SK-N-SH treated with all-trans-retinoic acid at 6 μM for 48 hours (cell line): Measurements from ENCODE around the gene OPRL1.
A peak's percentile ranks its signal among the peaks of the same experiment; 100 is the strongest.

ENCODE experiments used
- ATAC-seq: fragments of 200-7000 bp; cut with Tn5 transposase; 3 replicates; pipeline ENCODE4 v1.9.1; 2020; ENCODE audit warnings: mild to moderate bottlenecking, moderate library complexity
- ARNTL ChIP-seq: fragments of 450-650 bp; formaldehyde crosslinking; IDR thresholded peaks from 2 replicates; pipeline ENCODE4 v1.5.0; 2020; ENCODE audit warnings: low read depth, mild to moderate bottlenecking, moderate library complexity, borderline replicate concordance
- BACH2 ChIP-seq: fragments of 250-450 bp; sonication (Bioruptor Pico); IDR thresholded peaks from 2 replicates; pipeline ENCODE4 v1.9.0; 2021; ENCODE audit warnings: mild to moderate bottlenecking, borderline replicate concordance
- CREB5 ChIP-seq: fragments of 250-450 bp; sonication (Bioruptor Pico); IDR thresholded peaks from 2 replicates; pipeline ENCODE4 v1.5.1; 2020; ENCODE audit warnings: low read depth, mild to moderate bottlenecking, moderate library complexity
- CSDC2 ChIP-seq: fragments of 250-450 bp; sonication (Bioruptor Pico); IDR thresholded peaks from 2 replicates; pipeline ENCODE4 v1.5.0; 2020; ENCODE audit warnings: mild to moderate bottlenecking, moderate library complexity
- CSRNP3 ChIP-seq: fragments of 250-450 bp; sonication (Bioruptor Pico); IDR thresholded peaks from 2 replicates; pipeline ENCODE4 v1.5.1; 2021; ENCODE audit warnings: mild to moderate bottlenecking, moderate library complexity
- ESRRG ChIP-seq: fragments of 250-450 bp; sonication (Bioruptor Pico); IDR thresholded peaks from 2 replicates; pipeline ENCODE4 v1.6.1; 2021; ENCODE audit warnings: mild to moderate bottlenecking
- GLIS3 ChIP-seq: fragments of 250-450 bp; sonication (Bioruptor Pico); IDR thresholded peaks from 2 replicates; pipeline ENCODE4 v1.5.0; 2020; ENCODE audit warnings: mild to moderate bottlenecking, moderate library complexity
- ISL1 ChIP-seq: fragments of 250-450 bp; sonication (Bioruptor Pico); IDR thresholded peaks from 2 replicates; pipeline ENCODE4 v2.1.2; 2022; ENCODE audit warnings: mild to moderate bottlenecking, moderate library complexity
- OSR1 ChIP-seq: fragments of 250-450 bp; sonication (Bioruptor Pico); IDR thresholded peaks from 2 replicates; pipeline ENCODE4 v1.8.0; 2022; ENCODE audit warnings: moderate library complexity, mild to moderate bottlenecking, inconsistent platforms
- PPARA ChIP-seq: fragments of 250-450 bp; sonication (Bioruptor Pico); IDR thresholded peaks from 2 replicates; pipeline ENCODE4 v1.5.0; 2020; ENCODE audit warnings: mild to moderate bottlenecking, borderline replicate concordance
- SNAI2 ChIP-seq: fragments of 250-450 bp; sonication (Bioruptor Pico); IDR thresholded peaks from 2 replicates; pipeline ENCODE4 v1.5.0; 2020; ENCODE audit warnings: mild to moderate bottlenecking, moderate library complexity
- TCF4 ChIP-seq: fragments of 250-450 bp; sonication (Bioruptor Pico); IDR thresholded peaks from 2 replicates; pipeline ENCODE4 v1.8.0; 2021; ENCODE audit warnings: mild to moderate bottlenecking, moderate library complexity, borderline replicate concordance
- ZC3H10 ChIP-seq: fragments of 250-450 bp; sonication (Bioruptor Pico); IDR thresholded peaks from 2 replicates; pipeline ENCODE4 v1.5.1; 2021; ENCODE audit warnings: mild to moderate bottlenecking, moderate library complexity
- ZFP3 ChIP-seq: fragments of 250-450 bp; sonication (Bioruptor Pico); IDR thresholded peaks from 2 replicates; pipeline ENCODE4 v1.5.0; 2020; ENCODE audit warnings: mild to moderate bottlenecking, moderate library complexity
- ZFP30 ChIP-seq: fragments of 450-650 bp; formaldehyde crosslinking; IDR thresholded peaks from 2 replicates; pipeline ENCODE4 v1.5.0; 2022; ENCODE audit warnings: mild to moderate bottlenecking, moderate library complexity
- ZNF565 ChIP-seq: fragments of 450-650 bp; formaldehyde crosslinking; conservative IDR thresholded peaks from 2 replicates; pipeline ENCODE4 v1.5.0; 2020; ENCODE audit warnings: low read depth, mild to moderate bottlenecking, moderate library complexity
- ZNF70 ChIP-seq: fragments of 450-650 bp; formaldehyde crosslinking; IDR thresholded peaks from 2 replicates; pipeline ENCODE4 v1.5.0; 2020; ENCODE audit warnings: mild to moderate bottlenecking, moderate library complexity
- ZNF8 ChIP-seq: fragments of 450-650 bp; formaldehyde crosslinking; IDR thresholded peaks from 2 replicates; pipeline ENCODE4 v1.5.0; 2020; ENCODE audit warnings: mild to moderate bottlenecking, moderate library complexity
- TF ChIP-seq, protein P1 (sequence below): fragments of 250-450 bp; sonication (Bioruptor Pico); IDR thresholded peaks from 2 replicates; pipeline ENCODE4 v1.5.0; 2020; ENCODE audit warnings: mild to moderate bottlenecking, moderate library complexity
- TF ChIP-seq, protein P2 (sequence below): fragments of 250-450 bp; sonication (Bioruptor Pico); IDR thresholded peaks from 2 replicates; pipeline ENCODE4 v1.8.0; 2020; ENCODE audit warnings: mild to moderate bottlenecking, moderate library complexity, borderline replicate concordance

The OPRL1 gene

GRCh38 chr20:64052987-64053840 lies 26.7 kb upstream of the OPRL1 start:
- TF ChIP-seq ISL1 (CRISPR knock-in tag): no peak
- TF ChIP-seq OSR1 (CRISPR knock-in tag): no peak
- no peak for TF ChIP-seq GLIS3 (CRISPR knock-in tag)
- no peak for TF ChIP-seq CSRNP3
- TF ChIP-seq ZFP3 (CRISPR knock-in tag): no peak
- TF ChIP-seq CREB5 (CRISPR knock-in tag): no peak
- TF ChIP-seq ARNTL (CRISPR knock-in tag): no peak
- TF ChIP-seq ZC3H10 (CRISPR knock-in tag): no peak
- TF ChIP-seq CSDC2 (CRISPR knock-in tag): no peak
- TF ChIP-seq PPARA (CRISPR knock-in tag): no peak
- TF ChIP-seq ZNF70 (CRISPR knock-in tag): no peak
- no peak for TF ChIP-seq ZNF8
- TF ChIP-seq ESRRG (CRISPR knock-in tag): no peak
- no peak for TF ChIP-seq BACH2
- no peak for TF ChIP-seq ZFP30 (CRISPR knock-in tag)
- no peak for TF ChIP-seq SNAI2
- TF ChIP-seq, protein P1, sequence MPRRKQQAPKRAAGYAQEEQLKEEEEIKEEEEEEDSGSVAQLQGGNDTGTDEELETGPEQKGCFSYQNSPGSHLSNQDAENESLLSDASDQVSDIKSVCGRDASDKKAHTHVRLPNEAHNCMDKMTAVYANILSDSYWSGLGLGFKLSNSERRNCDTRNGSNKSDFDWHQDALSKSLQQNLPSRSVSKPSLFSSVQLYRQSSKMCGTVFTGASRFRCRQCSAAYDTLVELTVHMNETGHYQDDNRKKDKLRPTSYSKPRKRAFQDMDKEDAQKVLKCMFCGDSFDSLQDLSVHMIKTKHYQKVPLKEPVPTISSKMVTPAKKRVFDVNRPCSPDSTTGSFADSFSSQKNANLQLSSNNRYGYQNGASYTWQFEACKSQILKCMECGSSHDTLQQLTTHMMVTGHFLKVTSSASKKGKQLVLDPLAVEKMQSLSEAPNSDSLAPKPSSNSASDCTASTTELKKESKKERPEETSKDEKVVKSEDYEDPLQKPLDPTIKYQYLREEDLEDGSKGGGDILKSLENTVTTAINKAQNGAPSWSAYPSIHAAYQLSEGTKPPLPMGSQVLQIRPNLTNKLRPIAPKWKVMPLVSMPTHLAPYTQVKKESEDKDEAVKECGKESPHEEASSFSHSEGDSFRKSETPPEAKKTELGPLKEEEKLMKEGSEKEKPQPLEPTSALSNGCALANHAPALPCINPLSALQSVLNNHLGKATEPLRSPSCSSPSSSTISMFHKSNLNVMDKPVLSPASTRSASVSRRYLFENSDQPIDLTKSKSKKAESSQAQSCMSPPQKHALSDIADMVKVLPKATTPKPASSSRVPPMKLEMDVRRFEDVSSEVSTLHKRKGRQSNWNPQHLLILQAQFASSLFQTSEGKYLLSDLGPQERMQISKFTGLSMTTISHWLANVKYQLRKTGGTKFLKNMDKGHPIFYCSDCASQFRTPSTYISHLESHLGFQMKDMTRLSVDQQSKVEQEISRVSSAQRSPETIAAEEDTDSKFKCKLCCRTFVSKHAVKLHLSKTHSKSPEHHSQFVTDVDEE: no peak
- TF ChIP-seq, protein P2, sequence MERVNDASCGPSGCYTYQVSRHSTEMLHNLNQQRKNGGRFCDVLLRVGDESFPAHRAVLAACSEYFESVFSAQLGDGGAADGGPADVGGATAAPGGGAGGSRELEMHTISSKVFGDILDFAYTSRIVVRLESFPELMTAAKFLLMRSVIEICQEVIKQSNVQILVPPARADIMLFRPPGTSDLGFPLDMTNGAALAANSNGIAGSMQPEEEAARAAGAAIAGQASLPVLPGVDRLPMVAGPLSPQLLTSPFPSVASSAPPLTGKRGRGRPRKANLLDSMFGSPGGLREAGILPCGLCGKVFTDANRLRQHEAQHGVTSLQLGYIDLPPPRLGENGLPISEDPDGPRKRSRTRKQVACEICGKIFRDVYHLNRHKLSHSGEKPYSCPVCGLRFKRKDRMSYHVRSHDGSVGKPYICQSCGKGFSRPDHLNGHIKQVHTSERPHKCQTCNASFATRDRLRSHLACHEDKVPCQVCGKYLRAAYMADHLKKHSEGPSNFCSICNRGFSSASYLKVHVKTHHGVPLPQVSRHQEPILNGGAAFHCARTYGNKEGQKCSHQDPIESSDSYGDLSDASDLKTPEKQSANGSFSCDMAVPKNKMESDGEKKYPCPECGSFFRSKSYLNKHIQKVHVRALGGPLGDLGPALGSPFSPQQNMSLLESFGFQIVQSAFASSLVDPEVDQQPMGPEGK (CRISPR knock-in tag): no peak
- TF ChIP-seq ZNF565 (CRISPR knock-in tag): no peak
- no peak for TF ChIP-seq TCF4 (CRISPR knock-in tag)

DNA sequence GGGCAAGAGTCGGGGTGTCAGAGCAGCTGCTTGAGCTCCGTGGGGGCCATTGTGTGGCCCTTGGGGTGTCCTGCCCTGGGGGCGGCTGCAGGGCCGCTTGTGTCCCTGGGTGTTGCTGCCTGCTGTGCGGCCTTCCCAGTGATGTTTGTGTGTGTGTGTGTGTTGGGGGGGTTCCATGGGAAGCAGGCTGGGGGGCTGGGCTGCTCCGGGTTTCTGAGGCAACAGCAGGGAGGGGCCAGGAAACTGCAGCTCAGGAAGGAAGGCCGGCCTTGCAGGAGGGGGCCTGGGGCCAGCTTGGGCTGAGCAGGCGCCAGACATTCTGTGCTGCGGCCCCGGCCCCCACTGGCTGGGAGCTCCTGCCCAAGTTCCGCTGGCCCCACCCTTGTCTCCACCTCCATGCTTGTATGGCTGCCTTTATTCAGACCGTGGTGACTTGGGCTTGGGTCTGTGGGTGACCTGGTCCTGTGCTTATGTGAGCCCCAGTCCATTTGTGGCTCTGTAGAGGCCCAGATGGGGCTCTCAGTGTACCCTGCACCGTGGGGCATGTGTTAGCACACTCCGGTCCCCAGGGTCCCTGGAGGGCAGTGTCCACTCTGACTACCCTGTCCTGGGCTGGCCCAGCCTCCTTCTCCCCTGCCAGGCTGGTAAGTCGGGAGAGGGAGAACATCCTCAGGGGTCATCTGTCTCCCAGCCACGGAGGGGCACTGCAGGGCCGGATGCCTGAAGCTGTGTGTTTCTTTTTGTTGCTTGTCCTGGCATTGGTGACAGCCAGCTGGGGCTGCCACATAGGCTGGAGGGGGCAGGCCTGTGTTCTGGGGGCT lies 25.8 kb upstream of the OPRL1 start:
- ATAC-seq: peak; percentile 39

More at GRCh38 chr20:64052987-64053840, 26.7 kb upstream of the OPRL1 start:
- no peak for ATAC-seq

More for the DNA sequence above, 25.8 kb upstream of the OPRL1 start:
- TF ChIP-seq SNAI2: no peak
- TF ChIP-seq, protein P2 (CRISPR knock-in tag): peak; percentile 26; the same call in 1 of the 2 replicates
